Hematopoietic multipotent progenitor cell treated with erythropoietin and hydrocortisone succinate and interleukin-3 and kit ligand, for 17 days (in vitro differentiated cells): Measurements from ENCODE around the gene ZFX.
A peak's percentile ranks its signal among the peaks of the same experiment; 100 is the strongest.
"Not testable (repeated sequence)": the region's sequence is repeated elsewhere in the genome, so short reads cannot be mapped to it uniquely, and the experiment has no call there.

ENCODE experiments used
- DNase-seq: peaks from one replicate; pipeline ENCODE4 v3.0.0-alpha.2; 2015; ENCODE audit warnings: low spot score

The ZFX gene

GRCh38 chrX:24149351-24150050 lies at the start of gene ZFX:
TSS of gene ZFX (plus strand) at chrX:24149729. CDS start at chrX:24172743, 23,014 bp downstream.
- DNase-seq, result peak; percentile 63

- DNase-seq, result no peak
Observed at GRCh38 chrX:24100713-24101112, 48.8 kb upstream of the ZFX start.

- no peak for DNase-seq
Observed at GRCh38 chrX:24110069-24110468, 39.5 kb upstream of the ZFX start.

- no peak for DNase-seq
Observed at GRCh38 chrX:24113181-24113580, 36.3 kb upstream of the ZFX start.

- no peak for DNase-seq
Observed at GRCh38 chrX:24117258-24117657, 32.3 kb upstream of the ZFX start.

- DNase-seq, result no peak
Observed at GRCh38 chrX:24124244-24124799, 25.2 kb upstream of the ZFX start.

- no peak for DNase-seq
Observed at GRCh38 chrX:24125028-24125612, 24.4 kb upstream of the ZFX start.

- DNase-seq, result no peak
Observed at GRCh38 chrX:24131476-24131875, 18.1 kb upstream of the ZFX start.

- DNase-seq, result no peak
Observed at GRCh38 chrX:24133312-24133711, 16.2 kb upstream of the ZFX start.

- not testable (repeated sequence) for DNase-seq
Observed at GRCh38 chrX:24135768-24136167, 13.8 kb upstream of the ZFX start.

- no peak for DNase-seq
Observed at GRCh38 chrX:24137192-24137591, 12.3 kb upstream of the ZFX start.

- not testable (repeated sequence) for DNase-seq
Observed at GRCh38 chrX:24143982-24144381, 5.5 kb upstream of the ZFX start.

- no peak for DNase-seq
Observed at GRCh38 chrX:24144528-24144927, 5.0 kb upstream of the ZFX start.

- DNase-seq, result no peak
Observed at GRCh38 chrX:24145303-24146186, 4.0 kb upstream of the ZFX start.

- no peak for DNase-seq
Observed at GRCh38 chrX:24146283-24146949, 3.1 kb upstream of the ZFX start.

GRCh38 chrX:24147165-24147564 lies 2.4 kb upstream of the ZFX start:
- DNase-seq, result no peak

- DNase-seq, result peak; percentile 12
Observed at GRCh38 chrX:24148121-24148520, 1.4 kb upstream of the ZFX start.

GRCh38 chrX:24148535-24149350 lies 786 bp upstream of the ZFX start:
- DNase-seq, result peak; percentile 25

GRCh38 chrX:24150051-24150790 lies 692 bp downstream of the ZFX start:
- peak; percentile 89 for DNase-seq

- DNase-seq, result peak; percentile 40
Observed at GRCh38 chrX:24150898-24151297, 1.4 kb downstream of the ZFX start.
